Tibial nerve (tissue), 4 donors: Measurements from ENCODE around the gene BIN2.

Experiments used
- EP300 ChIP-seq, 2 donors: sonication (generic); formaldehyde crosslinking; IDR thresholded peaks; one replicate each; pipeline ENCODE4 v1.6.1; 2017; ENCODE audit warnings: antibody characterized with exemption in 2 of 2, mild to moderate bottlenecking in 1 of 2
- POLR2A ChIP-seq, 2 donors: fragments of 450-650 bp; IDR thresholded peaks; one replicate each; pipeline ENCODE4 v1.6.1; 2017; ENCODE audit warnings: antibody characterized with exemption in 2 of 2, mild to moderate bottlenecking in 2 of 2, moderate library complexity in 2 of 2
- TF ChIP-seq, protein P1 (sequence below), 5 experiments: fragments of 200-600 bp in 3 of 5; fragments of 450-650 bp in 2 of 5; sonication (generic) in 3 of 5; IDR thresholded peaks; one replicate each; pipeline ENCODE4 v1.5.1; 2016 to 2019; ENCODE audit warnings: antibody characterized with exemption in 5 of 5, mild to moderate bottlenecking in 3 of 5, moderate library complexity in 2 of 5

DNA sequence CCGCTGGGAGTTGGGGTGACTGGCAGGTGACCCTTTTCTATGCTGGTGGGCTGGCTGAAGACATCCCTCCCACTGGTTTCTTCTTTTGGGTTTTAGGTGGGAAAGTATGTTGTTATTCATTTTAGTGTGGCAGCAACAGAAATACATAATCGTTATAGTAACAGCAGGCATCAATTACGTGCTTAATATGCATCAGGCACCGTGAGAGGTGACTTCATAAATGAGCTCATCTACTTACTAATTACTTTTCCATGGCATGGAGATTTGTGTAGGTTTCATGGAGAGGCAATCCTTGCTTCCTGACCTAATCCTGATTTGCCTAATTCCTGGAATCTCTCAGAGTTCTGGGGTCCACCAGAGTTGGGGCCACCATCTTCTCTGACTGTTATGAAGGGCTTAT is 35.9 kb upstream of the BIN2 start:
- TF ChIP-seq POLR2A (IDR thresholded peaks at IDR 0.05) (no peak), EP300 (IDR thresholded peaks at IDR 0.05) (no peak)
- TF ChIP-seq, protein P1, sequence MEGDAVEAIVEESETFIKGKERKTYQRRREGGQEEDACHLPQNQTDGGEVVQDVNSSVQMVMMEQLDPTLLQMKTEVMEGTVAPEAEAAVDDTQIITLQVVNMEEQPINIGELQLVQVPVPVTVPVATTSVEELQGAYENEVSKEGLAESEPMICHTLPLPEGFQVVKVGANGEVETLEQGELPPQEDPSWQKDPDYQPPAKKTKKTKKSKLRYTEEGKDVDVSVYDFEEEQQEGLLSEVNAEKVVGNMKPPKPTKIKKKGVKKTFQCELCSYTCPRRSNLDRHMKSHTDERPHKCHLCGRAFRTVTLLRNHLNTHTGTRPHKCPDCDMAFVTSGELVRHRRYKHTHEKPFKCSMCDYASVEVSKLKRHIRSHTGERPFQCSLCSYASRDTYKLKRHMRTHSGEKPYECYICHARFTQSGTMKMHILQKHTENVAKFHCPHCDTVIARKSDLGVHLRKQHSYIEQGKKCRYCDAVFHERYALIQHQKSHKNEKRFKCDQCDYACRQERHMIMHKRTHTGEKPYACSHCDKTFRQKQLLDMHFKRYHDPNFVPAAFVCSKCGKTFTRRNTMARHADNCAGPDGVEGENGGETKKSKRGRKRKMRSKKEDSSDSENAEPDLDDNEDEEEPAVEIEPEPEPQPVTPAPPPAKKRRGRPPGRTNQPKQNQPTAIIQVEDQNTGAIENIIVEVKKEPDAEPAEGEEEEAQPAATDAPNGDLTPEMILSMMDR (IDR thresholded peaks at IDR 0.05), result no peak
